Measurements from ENCODE around the gene PITRM1.

Gene PITRM1

GRCh38 chr10:3142146-3142875 is 30.3 kb downstream of the PITRM1 start:
- Histone ChIP-seq H4K5ac (ENCODE audit: low read length) (no peak overlapping the region), H2BK15ac (replicated peaks; ENCODE audit: low read depth) (no peak overlapping the region), H3K36me3 (ENCODE audit: control insufficient read depth, insufficient read depth, low read length) (peaks cover 17% of the 10 kb centered on the region), H3K79me2 (ENCODE audit: control insufficient read depth, insufficient read depth, low read length) (no peaks in the 10 kb centered on the region), H3K79me1 (ENCODE audit: low read length) (no peaks in the 10 kb centered on the region), H3K27ac (ENCODE audit: low read depth, low read length) (no peak overlapping the region), H3K56ac (ENCODE audit: low read length) (no peak overlapping the region), H3K4me1 (ENCODE audit: control insufficient read depth, low read depth, low read length) (no peaks in the 10 kb centered on the region), H3K4me3 (ENCODE audit: low read length) (no peak overlapping the region), H3K18ac (ENCODE audit: low read length) (no peak overlapping the region), H2BK120ac (ENCODE audit: low read depth, low read length) (no peak overlapping the region), H3K9ac (ENCODE audit: low read length) (no peak overlapping the region), H3K4me2 (ENCODE audit: low read length) (no peak overlapping the region), H4K8ac (ENCODE audit: low read depth, low read length) (no peak overlapping the region), H3K4ac (ENCODE audit: low read depth, low read length) (no peak overlapping the region), H2AK5ac (ENCODE audit: low read length) (no peak overlapping the region), H3K27me3 (ENCODE audit: insufficient read depth, low read length, poor library complexity) (no peaks in the 10 kb centered on the region), H2BK5ac (ENCODE audit: low read length) (no peak overlapping the region), H3K23ac (ENCODE audit: low read length) (no peak overlapping the region)
- no peak for DNase-seq
- no CpG with 5 or more reads among the region's 14 CpGs for WGBS (ENCODE audit: extremely low coverage, insufficient coverage, low lambda C conversion rate)

- Histone ChIP-seq H2BK15ac (replicated peaks; ENCODE audit: low read depth) (no peak overlapping the region), H4K8ac (ENCODE audit: low read depth, low read length) (no peak overlapping the region), H3K79me2 (ENCODE audit: control insufficient read depth, insufficient read depth, low read length) (no peaks in the 10 kb centered on the region), H3K79me1 (ENCODE audit: low read length) (no peaks in the 10 kb centered on the region), H3K56ac (ENCODE audit: low read length) (no peak overlapping the region), H3K4me3 (ENCODE audit: low read length) (no peak overlapping the region), H4K5ac (ENCODE audit: low read length) (no peak overlapping the region), H3K18ac (ENCODE audit: low read length) (no peak overlapping the region), H3K9ac (ENCODE audit: low read length) (no peak overlapping the region), H3K4me1 (ENCODE audit: control insufficient read depth, low read depth, low read length) (no peaks in the 10 kb centered on the region), H2AK5ac (ENCODE audit: low read length) (no peak overlapping the region), H2BK120ac (ENCODE audit: low read depth, low read length) (no peak overlapping the region), H3K36me3 (ENCODE audit: control insufficient read depth, insufficient read depth, low read length) (peaks cover 17% of the 10 kb centered on the region), H3K4me2 (ENCODE audit: low read length) (no peak overlapping the region), H3K27ac (ENCODE audit: low read depth, low read length) (no peak overlapping the region), H3K23ac (ENCODE audit: low read length) (no peak overlapping the region), H3K4ac (ENCODE audit: low read depth, low read length) (no peak overlapping the region), H3K27me3 (ENCODE audit: insufficient read depth, low read length, poor library complexity) (no peaks in the 10 kb centered on the region), H2BK5ac (ENCODE audit: low read length) (no peak overlapping the region)
- no peak for DNase-seq
- no CpG with 5 or more reads among the region's 21 CpGs for WGBS (ENCODE audit: extremely low coverage, insufficient coverage, low lambda C conversion rate)
Observed at GRCh38 chr10:3141351-3142005, 31.1 kb downstream of the PITRM1 start.

DNA sequence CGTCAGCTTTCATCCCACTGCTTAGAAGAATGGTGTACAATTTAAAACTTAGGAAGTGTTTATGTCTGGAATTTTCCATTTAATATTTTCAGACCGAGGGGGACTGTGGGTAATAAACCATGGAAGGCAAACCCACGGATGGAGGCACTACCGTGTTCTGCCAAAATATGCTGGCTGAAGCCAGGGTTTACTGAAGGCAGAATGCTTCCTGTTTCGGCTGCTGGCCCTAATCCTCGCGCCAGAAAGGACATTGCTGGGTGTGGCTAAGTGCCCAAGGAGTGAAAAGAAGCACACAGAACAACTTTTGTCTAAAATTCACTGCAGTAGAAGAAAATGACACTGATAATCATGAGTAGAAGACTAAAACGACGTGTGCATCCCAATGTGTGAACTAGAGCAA is 32.3 kb downstream of the PITRM1 start:
- Histone ChIP-seq H3K36me3 (ENCODE audit: control insufficient read depth, insufficient read depth, low read length) (peaks cover 21% of the 10 kb centered on the region), H3K18ac (ENCODE audit: low read length) (no peak overlapping the region), H3K9ac (ENCODE audit: low read length) (no peak overlapping the region), H3K4me3 (ENCODE audit: low read length) (no peak overlapping the region), H3K4me1 (ENCODE audit: control insufficient read depth, low read depth, low read length) (no peaks in the 10 kb centered on the region), H2BK5ac (ENCODE audit: low read length) (no peak overlapping the region), H2BK120ac (ENCODE audit: low read depth, low read length) (no peak overlapping the region), H3K4me2 (ENCODE audit: low read length) (no peak overlapping the region), H3K79me1 (ENCODE audit: low read length) (no peaks in the 10 kb centered on the region), H3K4ac (ENCODE audit: low read depth, low read length) (no peak overlapping the region), H4K8ac (ENCODE audit: low read depth, low read length) (no peak overlapping the region), H3K56ac (ENCODE audit: low read length) (no peak overlapping the region), H3K23ac (ENCODE audit: low read length) (no peak overlapping the region), H2AK5ac (ENCODE audit: low read length) (no peak overlapping the region), H4K5ac (ENCODE audit: low read length) (no peak overlapping the region), H3K79me2 (ENCODE audit: control insufficient read depth, insufficient read depth, low read length) (no peaks in the 10 kb centered on the region), H3K27ac (ENCODE audit: low read depth, low read length) (no peak overlapping the region), H2BK15ac (replicated peaks; ENCODE audit: low read depth) (no peak overlapping the region), H3K27me3 (ENCODE audit: insufficient read depth, low read length, poor library complexity) (no peaks in the 10 kb centered on the region)
- DNase-seq: no peak
- no CpG with 5 or more reads among the region's 9 CpGs for WGBS (ENCODE audit: extremely low coverage, insufficient coverage, low lambda C conversion rate)

GRCh38 chr10:3139216-3139910 is 33.2 kb downstream of the PITRM1 start:
- H3K23ac ChIP-seq (ENCODE audit: low read length): no peak overlapping the region
- no peaks in the 10 kb centered on the region for H3K79me2 ChIP-seq (ENCODE audit: control insufficient read depth, insufficient read depth, low read length)
- no CpG with 5 or more reads among the region's 10 CpGs for WGBS (ENCODE audit: extremely low coverage, insufficient coverage, low lambda C conversion rate)
- H4K8ac ChIP-seq (ENCODE audit: low read depth, low read length): no peak overlapping the region
- H3K9ac ChIP-seq (ENCODE audit: low read length): no peak overlapping the region
- no peak overlapping the region for H3K4me2 ChIP-seq (ENCODE audit: low read length)
- H2AK5ac ChIP-seq (ENCODE audit: low read length): no peak overlapping the region
- no peak overlapping the region for H2BK5ac ChIP-seq (ENCODE audit: low read length)
- H3K18ac ChIP-seq (ENCODE audit: low read length): no peak overlapping the region
- H4K5ac ChIP-seq (ENCODE audit: low read length): no peak overlapping the region
- no peaks in the 10 kb centered on the region for H3K27me3 ChIP-seq (ENCODE audit: insufficient read depth, low read length, poor library complexity)
- no peaks in the 10 kb centered on the region for H3K79me1 ChIP-seq (ENCODE audit: low read length)
- no peak overlapping the region for H2BK120ac ChIP-seq (ENCODE audit: low read depth, low read length)
- no peak overlapping the region for H3K27ac ChIP-seq (ENCODE audit: low read depth, low read length)
- peaks cover 19% of the 10 kb centered on the region for H3K36me3 ChIP-seq (ENCODE audit: control insufficient read depth, insufficient read depth, low read length)
- no peak overlapping the region for H3K56ac ChIP-seq (ENCODE audit: low read length)
- no peaks in the 10 kb centered on the region for H3K4me1 ChIP-seq (ENCODE audit: control insufficient read depth, low read depth, low read length)
- no peak overlapping the region for H3K4me3 ChIP-seq (ENCODE audit: low read length)
- peak; percentile 40 for DNase-seq
- no peak overlapping the region for H2BK15ac ChIP-seq (replicated peaks; ENCODE audit: low read depth)
- H3K4ac ChIP-seq (ENCODE audit: low read depth, low read length): no peak overlapping the region

DNA sequence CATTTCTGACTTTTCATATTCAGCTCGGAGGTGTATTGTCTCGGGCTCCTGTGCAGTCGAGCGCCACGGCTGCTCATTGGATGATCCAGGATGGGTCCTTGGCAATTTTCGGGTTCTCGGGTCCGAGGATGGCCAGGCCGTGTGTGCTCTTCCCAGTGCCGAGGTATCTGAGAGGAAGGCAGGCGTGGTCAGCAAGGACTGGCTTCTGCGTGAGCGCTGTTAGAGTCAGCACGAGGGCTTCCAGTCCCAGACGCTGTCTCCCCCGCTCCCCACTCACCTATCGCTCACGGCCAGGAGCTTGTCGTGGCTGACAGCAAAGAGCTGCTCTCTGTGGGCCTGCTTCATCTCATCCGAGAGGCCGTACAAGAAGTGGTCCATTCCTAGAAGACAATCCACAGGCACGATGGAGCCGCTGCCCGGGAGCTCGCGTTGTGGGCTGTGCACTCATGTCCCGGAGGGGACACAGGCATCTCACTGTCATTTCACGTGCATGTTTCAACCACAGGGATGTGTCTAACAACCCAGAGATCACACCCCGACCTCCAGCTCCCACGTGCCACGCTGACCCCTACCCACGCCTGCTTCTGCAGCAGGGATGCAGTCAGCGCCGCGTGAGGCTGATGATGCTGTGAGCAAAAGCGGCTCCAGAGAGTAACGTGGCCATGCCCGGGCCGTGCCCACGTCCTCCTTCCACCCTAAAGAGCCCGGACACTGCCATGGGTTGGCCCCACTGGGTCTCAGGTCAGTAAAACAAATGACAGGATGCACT is 34.4 kb downstream of the PITRM1 start:
- no peak overlapping the region for H2BK120ac ChIP-seq (ENCODE audit: low read depth, low read length)
- no peak for DNase-seq
- H3K4me2 ChIP-seq (ENCODE audit: low read length): no peak overlapping the region
- H3K27me3 ChIP-seq (ENCODE audit: insufficient read depth, low read length, poor library complexity): no peaks in the 10 kb centered on the region
- no peaks in the 10 kb centered on the region for H3K79me2 ChIP-seq (ENCODE audit: control insufficient read depth, insufficient read depth, low read length)
- no peak overlapping the region for H4K5ac ChIP-seq (ENCODE audit: low read length)
- H3K4me3 ChIP-seq (ENCODE audit: low read length): no peak overlapping the region
- H2AK5ac ChIP-seq (ENCODE audit: low read length): no peak overlapping the region
- H3K18ac ChIP-seq (ENCODE audit: low read length): no peak overlapping the region
- peaks cover 20% of the 10 kb centered on the region for H3K36me3 ChIP-seq (ENCODE audit: control insufficient read depth, insufficient read depth, low read length)
- H3K79me1 ChIP-seq (ENCODE audit: low read length): no peaks in the 10 kb centered on the region
- no CpG with 5 or more reads among the region's 41 CpGs for WGBS (ENCODE audit: extremely low coverage, insufficient coverage, low lambda C conversion rate)
- H2BK15ac ChIP-seq (replicated peaks; ENCODE audit: low read depth): no peak overlapping the region
- H3K23ac ChIP-seq (ENCODE audit: low read length): no peak overlapping the region
- H3K4me1 ChIP-seq (ENCODE audit: control insufficient read depth, low read depth, low read length): no peaks in the 10 kb centered on the region
- H3K4ac ChIP-seq (ENCODE audit: low read depth, low read length): no peak overlapping the region
- H3K27ac ChIP-seq (ENCODE audit: low read depth, low read length): no peak overlapping the region
- no peak overlapping the region for H4K8ac ChIP-seq (ENCODE audit: low read depth, low read length)
- H3K9ac ChIP-seq (ENCODE audit: low read length): no peak overlapping the region
- H3K56ac ChIP-seq (ENCODE audit: low read length): no peak overlapping the region
- no peak overlapping the region for H2BK5ac ChIP-seq (ENCODE audit: low read length)

All from mesendoderm (in vitro differentiated cells).